ENCODE measurements around the gene URB2.
A peak's percentile ranks its signal among the peaks of the same experiment; 100 is the strongest.

Gene URB2

DNA sequence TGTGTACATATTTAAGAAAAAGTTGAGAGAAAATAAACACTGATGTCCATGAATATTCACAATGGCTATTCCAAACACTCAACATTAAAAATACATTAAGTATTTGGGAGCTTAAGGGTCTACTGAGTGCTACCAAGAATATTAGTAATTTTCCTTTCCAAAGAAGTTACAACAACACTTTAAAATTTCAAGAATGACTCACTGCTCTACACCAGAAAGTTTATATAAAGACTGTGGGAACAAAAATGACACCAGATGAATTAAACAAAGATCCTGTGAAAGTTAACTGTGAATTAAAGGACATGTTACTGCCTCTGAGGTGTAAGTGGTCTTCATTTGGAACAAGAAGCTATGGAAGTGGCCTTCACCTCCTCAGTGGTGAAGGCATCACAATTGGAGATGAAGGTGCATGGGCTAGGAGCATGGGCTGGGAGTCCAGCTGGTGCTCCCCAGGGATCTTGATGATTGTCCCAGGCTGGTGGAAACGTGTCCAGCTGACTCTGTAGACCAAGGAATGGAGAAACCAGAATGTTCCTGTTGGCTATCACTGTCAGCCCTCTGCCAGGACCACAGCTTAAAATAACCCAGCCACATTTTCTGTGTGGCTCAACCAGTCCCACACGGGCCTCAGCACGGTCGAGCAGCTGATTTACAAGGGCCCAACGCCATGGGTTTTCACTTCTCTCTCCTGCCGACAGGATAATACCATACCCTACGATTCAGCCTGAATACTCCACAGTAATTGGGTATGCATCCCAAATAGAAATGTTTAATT, 28.9 kb upstream of the URB2 start:
- POLR2A ChIA-PET: interaction anchor here (0.5 kb wide), 1 partner anchor 12 kb away, joined by 3 read pairs; no protein-coding TSS in a partner anchor
- H3K36me3 ChIP-seq (ENCODE audit: control insufficient read depth in 2 of 2, insufficient read depth in 1 of 2, low read length in 2 of 2): peaks cover 32 to 61% of the 10 kb centered on the region in 2 experiments
- no peaks in the 10 kb centered on the region for H3K9me3 ChIP-seq (ENCODE audit: control insufficient read depth, insufficient read depth, low read depth, low read length)
- H3K4me3 ChIP-seq (ENCODE audit: low read depth, low read length): no peak overlapping the region
- CTCF ChIA-PET: interaction anchor here (0.6 to 0.8 kb wide), 3 partner anchors 39 to 595 kb away, joined by 3 to 10 read pairs (median 3); no protein-coding TSS in a partner anchor
- peak; percentile 68; the same call in 1 of the 2 replicates for TF ChIP-seq ZNF121 (tag by site-specific recombination; IDR thresholded peaks at IDR 0.05)
- no peak for TF ChIP-seq ZNF239 (tag by site-specific recombination; IDR thresholded peaks at IDR 0.05)
- TF ChIP-seq, protein P1, sequence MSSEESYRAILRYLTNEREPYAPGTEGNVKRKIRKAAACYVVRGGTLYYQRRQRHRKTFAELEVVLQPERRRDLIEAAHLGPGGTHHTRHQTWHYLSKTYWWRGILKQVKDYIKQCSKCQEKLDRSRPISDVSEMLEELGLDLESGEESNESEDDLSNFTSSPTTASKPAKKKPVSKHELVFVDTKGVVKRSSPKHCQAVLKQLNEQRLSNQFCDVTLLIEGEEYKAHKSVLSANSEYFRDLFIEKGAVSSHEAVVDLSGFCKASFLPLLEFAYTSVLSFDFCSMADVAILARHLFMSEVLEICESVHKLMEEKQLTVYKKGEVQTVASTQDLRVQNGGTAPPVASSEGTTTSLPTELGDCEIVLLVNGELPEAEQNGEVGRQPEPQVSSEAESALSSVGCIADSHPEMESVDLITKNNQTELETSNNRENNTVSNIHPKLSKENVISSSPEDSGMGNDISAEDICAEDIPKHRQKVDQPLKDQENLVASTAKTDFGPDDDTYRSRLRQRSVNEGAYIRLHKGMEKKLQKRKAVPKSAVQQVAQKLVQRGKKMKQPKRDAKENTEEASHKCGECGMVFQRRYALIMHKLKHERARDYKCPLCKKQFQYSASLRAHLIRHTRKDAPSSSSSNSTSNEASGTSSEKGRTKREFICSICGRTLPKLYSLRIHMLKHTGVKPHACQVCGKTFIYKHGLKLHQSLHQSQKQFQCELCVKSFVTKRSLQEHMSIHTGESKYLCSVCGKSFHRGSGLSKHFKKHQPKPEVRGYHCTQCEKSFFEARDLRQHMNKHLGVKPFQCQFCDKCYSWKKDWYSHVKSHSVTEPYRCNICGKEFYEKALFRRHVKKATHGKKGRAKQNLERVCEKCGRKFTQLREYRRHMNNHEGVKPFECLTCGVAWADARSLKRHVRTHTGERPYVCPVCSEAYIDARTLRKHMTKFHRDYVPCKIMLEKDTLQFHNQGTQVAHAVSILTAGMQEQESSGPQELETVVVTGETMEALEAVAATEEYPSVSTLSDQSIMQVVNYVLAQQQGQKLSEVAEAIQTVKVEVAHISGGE (tag by site-specific recombination; conservative IDR thresholded peaks at IDR 0.05; ENCODE audit: low read depth): no peak
- TF ChIP-seq, protein P2, sequence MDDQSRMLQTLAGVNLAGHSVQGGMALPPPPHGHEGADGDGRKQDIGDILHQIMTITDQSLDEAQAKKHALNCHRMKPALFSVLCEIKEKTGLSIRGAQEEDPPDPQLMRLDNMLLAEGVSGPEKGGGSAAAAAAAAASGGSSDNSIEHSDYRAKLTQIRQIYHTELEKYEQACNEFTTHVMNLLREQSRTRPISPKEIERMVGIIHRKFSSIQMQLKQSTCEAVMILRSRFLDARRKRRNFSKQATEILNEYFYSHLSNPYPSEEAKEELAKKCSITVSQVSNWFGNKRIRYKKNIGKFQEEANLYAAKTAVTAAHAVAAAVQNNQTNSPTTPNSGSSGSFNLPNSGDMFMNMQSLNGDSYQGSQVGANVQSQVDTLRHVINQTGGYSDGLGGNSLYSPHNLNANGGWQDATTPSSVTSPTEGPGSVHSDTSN (CRISPR knock-in tag; IDR thresholded peaks at IDR 0.05): no peak
- TF ChIP-seq PRDM6 (tag by site-specific recombination; IDR thresholded peaks at IDR 0.05): 0 out of 2 replicates have a peak, but pooled peaks have one; percentile 24
- no peak overlapping the region for H3K27ac ChIP-seq (ENCODE audit: extremely low read depth, low read depth, low read length)
- no peaks in the 10 kb centered on the region for H3K4me1 ChIP-seq (ENCODE audit: control insufficient read depth, insufficient read depth, low read length)

- Histone ChIP-seq H3K4me1 (ENCODE audit: control insufficient read depth, insufficient read depth, low read length) (no peaks in the 10 kb centered on the region), H3K9me3 (ENCODE audit: control insufficient read depth, insufficient read depth, low read depth, low read length) (no peaks in the 10 kb centered on the region), H3K36me3 (ENCODE audit: control insufficient read depth in 2 of 2, insufficient read depth in 1 of 2, low read length in 2 of 2) (peaks cover 37 to 65% of the 10 kb centered on the region in 2 experiments; a peak in 2 of 3 replicates), H3K4me3 (ENCODE audit: low read depth, low read length) (no peak overlapping the region), H3K27ac (ENCODE audit: extremely low read depth, low read depth, low read length) (no peak overlapping the region)
- POLR2A ChIA-PET: interaction anchor here (0.5 to 0.6 kb wide), 2 partner anchors 13 to 37 kb away, joined by 3 to 9 read pairs; no protein-coding TSS in a partner anchor
- TF ChIP-seq ZNF155 (tag by site-specific recombination; IDR thresholded peaks at IDR 0.05): no peak
- no peak for TF ChIP-seq ZNF37A (tag by site-specific recombination; IDR thresholded peaks at IDR 0.05)
- no peak for TF ChIP-seq KLF17 (tag by site-specific recombination; IDR thresholded peaks at IDR 0.05)
- no peak for TF ChIP-seq ZNF785 (tag by site-specific recombination; IDR thresholded peaks at IDR 0.05)
- TF ChIP-seq KLF9 (tag by site-specific recombination; IDR thresholded peaks at IDR 0.05; ENCODE audit: low read depth): no peak
- no peak for TF ChIP-seq ZBTB10 (tag by site-specific recombination; IDR thresholded peaks at IDR 0.05)
- TF ChIP-seq ZNF302 (tag by site-specific recombination; IDR thresholded peaks at IDR 0.05; ENCODE audit: low read depth): no peak
- TF ChIP-seq IKZF3 (tag by site-specific recombination; IDR thresholded peaks at IDR 0.05): no peak
- TF ChIP-seq ZBTB20 (tag by site-specific recombination; IDR thresholded peaks at IDR 0.05): no peak
- TF ChIP-seq ZNF366 (tag by site-specific recombination; conservative IDR thresholded peaks at IDR 0.05): no peak
- no peak for TF ChIP-seq GLIS1 (tag by site-specific recombination; IDR thresholded peaks at IDR 0.05)
- TF ChIP-seq ZNF404 (tag by site-specific recombination; IDR thresholded peaks at IDR 0.05): no peak
- no peak for TF ChIP-seq SP7 (tag by site-specific recombination; IDR thresholded peaks at IDR 0.05)
- no peak for TF ChIP-seq ZNF221 (tag by site-specific recombination; IDR thresholded peaks at IDR 0.05; ENCODE audit: borderline replicate concordance)
- no peak for TF ChIP-seq KLF7 (tag by site-specific recombination; IDR thresholded peaks at IDR 0.05; ENCODE audit: borderline replicate concordance)
- TF ChIP-seq GLI2 (tag by site-specific recombination; IDR thresholded peaks at IDR 0.05; ENCODE audit: borderline replicate concordance, low read depth): no peak
- CTCF ChIA-PET: interaction anchor here (0.7 to 0.8 kb wide), 3 partner anchors 12 to 106 kb away, joined by 3 to 4 read pairs (median 4); no protein-coding TSS in a partner anchor
Measured at GRCh38 chr1:229597877-229598276, 28.2 kb upstream of the URB2 start.
